Activated CD4-positive, alpha-beta memory T cell treated with anti-CD3 and anti-CD28 coated beads for 36 hours (primary cell): Measurements from ENCODE around the gene TMCO6. TPM values are rescaled to one million over a fixed set of nuclear protein-coding genes. Genes with fewer than 3 reads are reported as not detected.
A peak's percentile ranks its signal among the peaks of the same experiment; 100 is the strongest.

Source experiments
- CTCF ChIA-PET: fragments of 350-600 bp; sonication (Branson Sonifier 250); formaldehyde crosslinking; loops from one replicate; lab custom pipeline; 2021; ENCODE audit warnings: antibody characterized with exemption, inconsistent platforms; lab: Charles Lee
- POLR2A ChIA-PET: fragments of 350-600 bp; sonication (Branson Sonifier 250); formaldehyde crosslinking; loops from one replicate; lab custom pipeline; 2021; ENCODE audit warnings: antibody characterized with exemption; lab: Charles Lee
- DNase-seq: peaks from one replicate; pipeline ENCODE4 v3.0.0-alpha.2; 2020
- H3K27ac Mint-ChIP-seq: one replicate; pipeline ENCODE4 v1.8.0; 2021; ENCODE audit warnings: mixed read lengths
- H3K27me3 Mint-ChIP-seq: one replicate; pipeline ENCODE4 v1.8.0; 2021; ENCODE audit warnings: mixed read lengths
- H3K36me3 Mint-ChIP-seq: one replicate; pipeline ENCODE4 v1.8.0; 2021; ENCODE audit warnings: mixed read lengths
- H3K4me1 Mint-ChIP-seq: one replicate; pipeline ENCODE4 v1.8.0; 2021; ENCODE audit warnings: low read depth, mixed read lengths
- H3K4me3 Mint-ChIP-seq: one replicate; pipeline ENCODE4 v1.8.0; 2021; ENCODE audit warnings: mild to moderate bottlenecking, mixed read lengths
- H3K9me3 Mint-ChIP-seq: one replicate; pipeline ENCODE4 v1.8.0; 2021; ENCODE audit warnings: mixed read lengths
- intact Hi-C: fragments of 100-400 bp; cut with micrococcal nuclease; formaldehyde crosslinking; loops from one replicate; pipeline ENCODE4 v1.15.1; 2023
- microRNA-seq: library from miRNA; unstranded; fragments of <30 nt; microRNA quantifications from one replicate; pipeline ENCODE4 v1.2.0, GENCODE V29; 2022; ENCODE audit warnings: borderline number of aligned reads, borderline microRNAs expressed, borderline replicate concordance
- total RNA-seq, 2 experiments: library from RNA; stranded (reverse); gene quantifications; one replicate each; pipeline ENCODE4 v1.2.3, GENCODE V29; 2021

TMCO6 gene
- total RNA-seq, 2 experiments from 2014 or later, result 33.7 to 33.8 TPM

- H3K36me3 Mint-ChIP-seq, result peaks cover 60% of the 10 kb centered on the region
Observed at GRCh38 chr5:140674629-140675028, 35.4 kb downstream of the TMCO6 start.

GRCh38 chr5:140677947-140678346 is 38.7 kb downstream of the TMCO6 start:
- peaks cover 57% of the 10 kb centered on the region for H3K36me3 Mint-ChIP-seq
- no peak overlapping the region for H3K4me3 Mint-ChIP-seq
- H3K9me3 Mint-ChIP-seq, result no peaks in the 10 kb centered on the region
- ChIA-PET POLR2A (no interaction called here), CTCF (no interaction called here)
- H3K27ac Mint-ChIP-seq, result no peak overlapping the region
- no peaks in the 10 kb centered on the region for H3K4me1 Mint-ChIP-seq
- intact Hi-C loops, result no loop called here
- DNase-seq, result no peak
- no peaks in the 10 kb centered on the region for H3K27me3 Mint-ChIP-seq

More at GRCh38 chr5:140674629-140675028, 35.4 kb downstream of the TMCO6 start:
- no peak overlapping the region for H3K27ac Mint-ChIP-seq
- ChIA-PET CTCF (interaction anchor here (0.9 to 1.0 kb wide), 2 partner anchors 35 to 302 kb away, joined by 3 to 5 read pairs; no protein-coding TSS in a partner anchor), POLR2A (interaction anchor here (0.6 to 1.4 kb wide), 3 partner anchors 16 to 100 kb away, joined by 3 to 7 read pairs (median 5); partner anchors contain the start of genes HARS1, HARS2, IK and NDUFA2)
- no peaks in the 10 kb centered on the region for H3K27me3 Mint-ChIP-seq
- no peak overlapping the region for H3K4me3 Mint-ChIP-seq
- H3K4me1 Mint-ChIP-seq, result no peaks in the 10 kb centered on the region
- intact Hi-C loops, result no loop called here
- no peak for DNase-seq
- no peaks in the 10 kb centered on the region for H3K9me3 Mint-ChIP-seq

GRCh38 chr5:140678993-140679392 is 39.7 kb downstream of the TMCO6 start:
- DNase-seq, result no peak
- H3K4me3 Mint-ChIP-seq, result no peak overlapping the region
- H3K4me1 Mint-ChIP-seq, result no peaks in the 10 kb centered on the region
- ChIA-PET POLR2A (no interaction called here), CTCF (no interaction called here)
- intact Hi-C loops, result no loop called here
- H3K27ac Mint-ChIP-seq, result no peak overlapping the region
- H3K9me3 Mint-ChIP-seq, result no peaks in the 10 kb centered on the region
- no peaks in the 10 kb centered on the region for H3K27me3 Mint-ChIP-seq
- peaks cover 54% of the 10 kb centered on the region for H3K36me3 Mint-ChIP-seq

- intact Hi-C loops, result no loop called here
- CTCF ChIA-PET, result interaction anchor here (1.0 to 2.1 kb wide), 4 partner anchors 10 to 288 kb away, joined by 3 to 11 read pairs (median 5); partner anchors contain the start of genes WDR55 and ZMAT2
- Mint-ChIP-seq H3K36me3 (peaks cover 28% of the 10 kb centered on the region), H3K4me3 (peak overlapping the region; percentile 100), H3K27ac (peak overlapping the region; percentile 99), H3K9me3 (no peaks in the 10 kb centered on the region), H3K4me1 (peaks cover 37% of the 10 kb centered on the region), H3K27me3 (no peaks in the 10 kb centered on the region)
- POLR2A ChIA-PET, result interaction anchor here (0.8 to 2.8 kb wide), 13 partner anchors 11 to 289 kb away, joined by 3 to 23 read pairs (median 6); partner anchors contain the start of genes ANKHD1, DND1, IK and NDUFA2
- no peak for DNase-seq
Observed at GRCh38 chr5:140690376-140690932, 51.2 kb downstream of the TMCO6 start.

GRCh38 chr5:140690941-140691924 is 52.0 kb downstream of the TMCO6 start, which contains the start of the genes HARS1 and HARS2:
Gene HARS1, minus strand, starts transcription at chr5:140691370. Its CDS starts 66 bp downstream, at chr5:140691304.
Gene HARS2, plus strand, starts transcription at chr5:140691455. Its CDS starts 194 bp downstream, at chr5:140691649.
- peaks cover 34% of the 10 kb centered on the region for H3K36me3 Mint-ChIP-seq
- DNase-seq, result peak; percentile 92
- H3K9me3 Mint-ChIP-seq, result no peaks in the 10 kb centered on the region
- intact Hi-C loops, result loop anchor here (1.0 kb wide), 5 partner anchors 9 to 290 kb away; partner anchors contain the start of genes ANKHD1, IK, NDUFA2 and WDR55
- CTCF ChIA-PET, result interaction anchor here (0.6 to 2.1 kb wide), 5 partner anchors 9 to 289 kb away, joined by 3 to 11 read pairs (median 4); partner anchors contain the start of genes WDR55 and ZMAT2
- H3K4me1 Mint-ChIP-seq, result peaks cover 40% of the 10 kb centered on the region
- POLR2A ChIA-PET, result interaction anchor here (0.5 to 2.8 kb wide), 17 partner anchors 10 to 933 kb away, joined by 3 to 23 read pairs (median 4); partner anchors contain the start of genes ANKHD1, DND1, IK and NDUFA2
- peak within 1 kb of the TSS; percentile 100 for H3K4me3 Mint-ChIP-seq
- no peaks in the 10 kb centered on the region for H3K27me3 Mint-ChIP-seq
- peak within 1 kb of the TSS; percentile 99 for H3K27ac Mint-ChIP-seq

- H3K9me3 Mint-ChIP-seq, result no peaks in the 10 kb centered on the region
- H3K27ac Mint-ChIP-seq, result no peak overlapping the region
- peaks cover 35% of the 10 kb centered on the region for H3K4me1 Mint-ChIP-seq
- DNase-seq, result no peak
- CTCF ChIA-PET, result no interaction called here
- peaks cover 50% of the 10 kb centered on the region for H3K36me3 Mint-ChIP-seq
- POLR2A ChIA-PET, result interaction anchor here (1.0 kb wide), 1 partner anchor 47 kb away, joined by 3 read pairs; the partner anchor contains the start of genes IK and NDUFA2
- intact Hi-C loops, result no loop called here
- no peak overlapping the region for H3K4me3 Mint-ChIP-seq
- no peaks in the 10 kb centered on the region for H3K27me3 Mint-ChIP-seq
Observed at GRCh38 chr5:140694276-140694675, 55.0 kb downstream of the TMCO6 start.

Small RNAs within 50 kb of the gene (microRNA-seq; reads per million reads assigned to microRNA genes)
- gene MIR3655, result not detected

Other genes with a start within 250 kb of the TMCO6 start
- 100 to 1,000 TPM; 102 to 105 TPM for gene ANKHD1, start 237.6 kb upstream of the TMCO6 start, total RNA-seq
- 10 to 100 TPM; 15.7 to 16.6 TPM for gene EIF4EBP3, start 91.8 kb upstream of the TMCO6 start, total RNA-seq
- 10 to 100 TPM; 46.0 to 46.7 TPM for gene SRA1, start 82.0 kb upstream of the TMCO6 start, total RNA-seq
- gene APBB3, start 74.9 kb upstream of the TMCO6 start, total RNA-seq, result 10 to 100 TPM; 16.3 to 16.8 TPM
- gene SLC35A4, start 74.6 kb upstream of the TMCO6 start, total RNA-seq, result 10 to 100 TPM; 68.7 to 69.7 TPM
- gene CD14, start 6.3 kb upstream of the TMCO6 start, total RNA-seq, result under 1 TPM; 0.39 to 0.62 TPM
- 10 to 100 TPM; 63.8 to 69.4 TPM for gene NDUFA2, start 8.2 kb downstream of the TMCO6 start, total RNA-seq
- 100 to 1,000 TPM; 103 to 104 TPM for gene IK, start 8.4 kb downstream of the TMCO6 start, total RNA-seq
- gene WDR55, start 25.5 kb downstream of the TMCO6 start, total RNA-seq, result 10 to 100 TPM; 30.4 to 32.1 TPM
- 1 to 10 TPM; 2.3 to 2.5 TPM for gene DND1, start 34.1 kb downstream of the TMCO6 start, total RNA-seq
- gene HARS1, start 51.9 kb downstream of the TMCO6 start, total RNA-seq, result 10 to 100 TPM; 91.1 to 91.7 TPM
- gene HARS2, start 52.0 kb downstream of the TMCO6 start, total RNA-seq, result 10 to 100 TPM; 26.9 to 28.9 TPM
- 10 to 100 TPM; 51.4 to 53.4 TPM for gene ZMAT2, start 61.0 kb downstream of the TMCO6 start, total RNA-seq
- not detected for gene PCDHA1, start 146.7 kb downstream of the TMCO6 start, total RNA-seq
- gene PCDHA2, start 155.4 kb downstream of the TMCO6 start, total RNA-seq, result not detected
- not detected for gene PCDHA3, start 161.6 kb downstream of the TMCO6 start, total RNA-seq
- not detected for gene PCDHA4, start 167.6 kb downstream of the TMCO6 start, total RNA-seq
- gene PCDHA5, start 182.2 kb downstream of the TMCO6 start, total RNA-seq, result not detected
- not detected for gene PCDHA6, start 188.5 kb downstream of the TMCO6 start, total RNA-seq
- not detected for gene PCDHA7, start 194.8 kb downstream of the TMCO6 start, total RNA-seq
- gene PCDHA8, start 201.7 kb downstream of the TMCO6 start, total RNA-seq, result not detected
- not detected for gene PCDHA9, start 208.9 kb downstream of the TMCO6 start, total RNA-seq
- not detected for gene PCDHA10, start 216.4 kb downstream of the TMCO6 start, total RNA-seq
- gene PCDHA11, start 229.5 kb downstream of the TMCO6 start, total RNA-seq, result not detected
- not detected for gene PCDHA12, start 235.9 kb downstream of the TMCO6 start, total RNA-seq
- not detected for gene PCDHA13, start 242.7 kb downstream of the TMCO6 start, total RNA-seq